Ovary (tissue), 9 donors: ENCODE data around the gene PRR5. TPM values are rescaled to one million over a fixed set of nuclear protein-coding genes. Genes with fewer than 3 reads are reported as not detected.
"Not testable (repeated sequence)": the region's sequence is repeated elsewhere in the genome, so short reads cannot be mapped to it uniquely, and the experiment has no call there.

Source experiments
- DNase-seq, 5 donors: peaks; one replicate each; pipeline ENCODE4 v3.0.0-alpha.2; 2019 to 2020
- H3K27ac ChIP-seq, 2 donors: fragments of 200-600 bp; one replicate each; pipeline versions ENCODE4 v1.5.1 to v1.8.0; 2019 to 2022
- H3K27me3 ChIP-seq: fragments of 200-600 bp; one replicate; pipeline ENCODE4 v1.8.0; 2022
- H3K36me3 ChIP-seq: fragments of 200-600 bp; sonication (generic); one replicate; pipeline ENCODE4 v1.5.1; 2019
- H3K4me1 ChIP-seq: one replicate; pipeline ENCODE4 v1.8.1; 2013; ENCODE audit warnings: mild to moderate bottlenecking, moderate library complexity; ENCODE audit not compliant: insufficient read depth
- H3K4me3 ChIP-seq: fragments of 200-600 bp; sonication (generic); one replicate; pipeline ENCODE4 v1.5.1; 2017
- H3K9me3 ChIP-seq, 2 donors: fragments of 200-600 bp in 1 of 2; sonication (generic) in 1 of 2; one replicate each; pipeline versions ENCODE4 v1.5.1 to v1.8.1; 2013 to 2019; ENCODE audit warnings: mild to moderate bottlenecking in 1 of 2, moderate library complexity in 1 of 2
- EP300 ChIP-seq: sonication (generic); formaldehyde crosslinking; IDR thresholded peaks from one replicate; pipeline ENCODE4 v1.6.1; 2017; ENCODE audit warnings: antibody characterized with exemption
- POLR2A ChIP-seq: fragments of 450-650 bp; IDR thresholded peaks from one replicate; pipeline ENCODE4 v1.6.1; 2017; ENCODE audit warnings: antibody characterized with exemption, mild to moderate bottlenecking, moderate library complexity
- WGBS, 3 donors: extraction: QIAGEN DNeasy Blood & Tissue Kit in 1 of 3; methylation state at CpG; one replicate each; pipeline versions ENCODE4 v1.1.5 to v1.1.7; 2013 to 2017; 5-methylcytosine and 5-hydroxymethylcytosine counted together
- intact Hi-C, 4 donors: fragments of 100-400 bp; cut with DNase I; formaldehyde crosslinking; loops; one replicate each; pipeline versions ENCODE4 v1.11.0 to v1.15.1; 2022 to 2023
- polyA plus RNA-seq, 2 donors: library from polyadenylated mRNA; stranded (reverse); fragments of 200-250 nt in 1 of 2; fragments of 350-450 nt in 1 of 2; fragmentation: Illumina TruSeq in 1 of 2; extraction: RNeasy Lipid Tissue Mini Kit (QIAGEN cat#74804) in 1 of 2; gene quantifications; one replicate each; pipeline ENCODE4 v1.2.3, GENCODE V29; 2013 to 2014
- total RNA-seq, 7 donors: library from RNA; depleted of rRNA in 2 of 7; stranded (reverse); fragments of >200 nt in 2 of 7; fragmentation: NEBNext Ultra II Directional in 3 of 7; extraction: Animal tissue kit (Norgen Biotek cat#: 25700) in 3 of 7; gene quantifications; one replicate each; pipeline versions ENCODE4 v1.1.0 to v1.2.4, GENCODE V29; 2016 to 2023
- TF ChIP-seq, protein P1 (sequence below), 3 donors: fragments of 450-650 bp in 2 of 3; fragments of 200-600 bp in 1 of 3; IDR thresholded peaks; one replicate each; pipeline versions ENCODE4 v1.5.1 to v1.8.0; 2016 to 2022; ENCODE audit warnings: antibody characterized with exemption in 3 of 3, mild to moderate bottlenecking in 1 of 3
- donor health status: DM: no; HTN: no; CAD: no; lungs with moderate emphysema.
- donor health status: DM: no; HTN: no; CAD: no.
- donor health status: Bipolar disorder and iron deficiency.
- donor health status: DM: yes; HTN: yes; CAD: no.
- donor health status: DM: no; HTN: no; CAD: no.
- donor health status: DM: yes; HTN: yes; CAD: no.

The PRR5 gene
- total and polyA plus RNA-seq, 9 donors = 4.0 to 21.1 (median 16.8) TPM

DNA sequence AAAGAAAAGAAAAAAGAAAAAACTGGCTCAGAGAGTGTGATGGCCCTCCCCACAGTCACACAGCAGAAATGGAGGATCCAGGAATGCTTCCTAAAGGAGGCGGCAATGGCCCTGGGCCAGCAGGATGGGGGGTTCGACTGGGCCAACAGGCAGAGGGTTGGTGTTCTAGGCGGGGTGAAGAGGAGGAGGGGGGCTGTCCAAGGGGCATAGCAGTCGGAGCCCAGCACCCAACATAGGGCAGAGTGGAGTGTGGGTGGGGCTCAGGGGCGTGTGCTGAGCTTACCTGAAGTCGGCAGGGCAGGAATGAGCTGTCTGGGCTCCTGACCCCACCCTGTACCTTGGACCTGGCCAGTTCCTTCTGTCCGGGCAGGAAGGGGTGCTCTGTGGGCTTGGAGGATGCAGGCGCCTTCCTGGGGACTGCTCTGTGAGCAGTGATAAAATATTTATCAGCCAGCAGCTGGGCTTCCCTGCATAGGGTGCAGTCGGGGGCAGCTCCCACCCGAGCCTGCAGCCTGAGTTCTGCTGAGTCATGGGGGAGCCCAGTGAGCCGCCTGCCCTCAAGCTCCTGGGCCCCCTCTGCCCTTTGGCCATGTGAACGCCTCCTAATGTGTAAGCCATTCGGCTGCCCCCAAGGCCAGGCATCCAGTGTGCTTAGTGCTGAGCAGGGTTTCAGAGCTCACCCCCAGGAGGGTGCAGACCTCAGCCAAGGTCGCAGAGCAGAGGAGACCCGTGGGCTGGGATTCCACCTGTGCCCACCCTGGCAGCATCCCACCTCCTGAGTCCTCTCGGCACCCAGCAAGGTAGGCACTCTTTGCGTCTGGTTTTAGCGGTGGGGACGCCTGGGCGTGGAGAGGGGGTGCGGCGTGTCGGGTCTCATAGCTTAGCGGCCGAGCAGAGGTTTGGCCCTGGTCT lies 25.3 kb upstream of the PRR5 start:
- Histone ChIP-seq H3K4me1 (peaks cover 9% of the 10 kb centered on the region), H3K27me3 (no peaks in the 10 kb centered on the region), H3K9me3 (no peaks in the 10 kb centered on the region), H3K4me3 (no peak overlapping the region), H3K27ac (no peak overlapping the region), H3K36me3 (no peaks in the 10 kb centered on the region)
- 25 to 39% (median 32%) methylated on average over 17 to 25 of the region's 25 CpGs for WGBS, 3 donors
- no peak for DNase-seq
- TF ChIP-seq, protein P1, sequence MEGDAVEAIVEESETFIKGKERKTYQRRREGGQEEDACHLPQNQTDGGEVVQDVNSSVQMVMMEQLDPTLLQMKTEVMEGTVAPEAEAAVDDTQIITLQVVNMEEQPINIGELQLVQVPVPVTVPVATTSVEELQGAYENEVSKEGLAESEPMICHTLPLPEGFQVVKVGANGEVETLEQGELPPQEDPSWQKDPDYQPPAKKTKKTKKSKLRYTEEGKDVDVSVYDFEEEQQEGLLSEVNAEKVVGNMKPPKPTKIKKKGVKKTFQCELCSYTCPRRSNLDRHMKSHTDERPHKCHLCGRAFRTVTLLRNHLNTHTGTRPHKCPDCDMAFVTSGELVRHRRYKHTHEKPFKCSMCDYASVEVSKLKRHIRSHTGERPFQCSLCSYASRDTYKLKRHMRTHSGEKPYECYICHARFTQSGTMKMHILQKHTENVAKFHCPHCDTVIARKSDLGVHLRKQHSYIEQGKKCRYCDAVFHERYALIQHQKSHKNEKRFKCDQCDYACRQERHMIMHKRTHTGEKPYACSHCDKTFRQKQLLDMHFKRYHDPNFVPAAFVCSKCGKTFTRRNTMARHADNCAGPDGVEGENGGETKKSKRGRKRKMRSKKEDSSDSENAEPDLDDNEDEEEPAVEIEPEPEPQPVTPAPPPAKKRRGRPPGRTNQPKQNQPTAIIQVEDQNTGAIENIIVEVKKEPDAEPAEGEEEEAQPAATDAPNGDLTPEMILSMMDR (IDR thresholded peaks at IDR 0.05) = no peak
- no peak for TF ChIP-seq POLR2A
- TF ChIP-seq EP300 = no peak
- intact Hi-C loops = no loop called here

DNA sequence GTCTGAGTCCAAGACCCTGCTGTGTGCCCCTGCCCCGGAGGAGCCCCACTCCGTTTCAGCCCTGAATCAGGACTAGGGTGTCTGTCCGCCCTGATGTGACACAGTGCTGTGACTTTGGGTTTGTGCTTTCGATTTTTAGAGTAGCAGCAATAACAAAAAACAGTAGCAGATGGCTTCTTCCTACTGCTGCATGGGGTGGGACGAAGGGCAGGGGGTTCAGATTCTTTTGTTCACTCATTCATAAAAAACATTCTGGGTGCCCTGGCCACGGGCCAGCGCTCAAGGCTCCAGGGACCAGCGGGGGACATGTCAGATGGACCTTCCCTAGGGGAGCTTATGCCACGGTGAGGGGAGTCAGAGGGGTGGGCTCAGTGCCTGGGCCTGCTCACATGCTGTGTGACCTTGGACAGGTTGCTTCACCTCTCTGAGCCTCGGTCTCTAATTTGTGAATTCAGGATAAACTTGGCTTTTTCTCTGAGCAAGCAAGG lies 24.6 kb upstream of the PRR5 start:
- H3K4me3 ChIP-seq = no peak overlapping the region
- H3K9me3 ChIP-seq = no peaks in the 10 kb centered on the region
- no peak for TF ChIP-seq EP300
- TF ChIP-seq POLR2A = no peak
- TF ChIP-seq, protein P1 (IDR thresholded peaks at IDR 0.05) = no peak
- H3K27me3 ChIP-seq = no peaks in the 10 kb centered on the region
- peaks cover 11% of the 10 kb centered on the region for H3K4me1 ChIP-seq
- no peaks in the 10 kb centered on the region for H3K36me3 ChIP-seq
- no peak for DNase-seq
- 49 to 64% (median 54%) methylated on average over 10 of the region's 10 CpGs for WGBS, 3 donors
- intact Hi-C loops = no loop called here
- no peak overlapping the region for H3K27ac ChIP-seq

DNA sequence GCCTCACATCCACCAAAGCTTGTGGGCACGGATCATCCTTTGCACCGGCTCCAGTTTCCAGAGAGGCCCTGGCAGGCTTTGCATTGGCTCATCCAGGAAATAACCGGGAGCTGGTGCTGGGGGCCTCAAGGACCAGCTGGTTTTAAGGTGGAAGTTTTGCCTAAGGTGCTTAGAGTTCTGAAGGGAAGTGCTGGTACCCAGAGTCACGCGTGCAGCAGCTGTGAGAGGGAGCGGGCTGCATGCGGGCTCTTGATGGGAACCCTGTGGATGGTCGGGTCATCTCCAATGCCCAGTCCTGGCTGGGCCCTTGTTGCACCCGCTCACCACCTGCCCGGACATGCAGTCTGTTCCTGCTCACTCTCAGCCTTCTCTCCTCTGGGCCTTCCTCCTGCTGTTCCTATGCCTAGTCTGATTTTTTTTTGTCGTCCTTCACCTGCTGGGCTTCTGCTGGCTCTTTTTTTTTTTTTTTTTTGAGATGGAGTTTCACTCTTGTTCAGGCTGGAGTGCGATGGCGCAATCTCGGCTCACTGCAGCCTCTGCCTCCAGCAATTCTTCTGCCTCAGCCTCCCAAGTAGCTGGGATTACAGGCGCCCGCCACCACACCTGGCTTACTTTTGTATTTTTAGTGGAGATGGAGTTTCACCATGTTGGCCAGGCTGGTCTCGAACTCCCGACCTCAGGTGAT lies 24.0 kb upstream of the PRR5 start:
- H3K36me3 ChIP-seq = no peaks in the 10 kb centered on the region
- no peaks in the 10 kb centered on the region for H3K9me3 ChIP-seq
- intact Hi-C loops = no loop called here
- peaks cover 11% of the 10 kb centered on the region for H3K4me1 ChIP-seq
- no peak overlapping the region for H3K27ac ChIP-seq
- 79 to 85% (median 85%) methylated on average over 18 of the region's 18 CpGs for WGBS, 3 donors
- DNase-seq = no peak
- H3K4me3 ChIP-seq = no peak overlapping the region
- no peaks in the 10 kb centered on the region for H3K27me3 ChIP-seq
- TF ChIP-seq, protein P1 (IDR thresholded peaks at IDR 0.05) = no peak
- TF ChIP-seq POLR2A (no peak), EP300 (no peak)

DNA sequence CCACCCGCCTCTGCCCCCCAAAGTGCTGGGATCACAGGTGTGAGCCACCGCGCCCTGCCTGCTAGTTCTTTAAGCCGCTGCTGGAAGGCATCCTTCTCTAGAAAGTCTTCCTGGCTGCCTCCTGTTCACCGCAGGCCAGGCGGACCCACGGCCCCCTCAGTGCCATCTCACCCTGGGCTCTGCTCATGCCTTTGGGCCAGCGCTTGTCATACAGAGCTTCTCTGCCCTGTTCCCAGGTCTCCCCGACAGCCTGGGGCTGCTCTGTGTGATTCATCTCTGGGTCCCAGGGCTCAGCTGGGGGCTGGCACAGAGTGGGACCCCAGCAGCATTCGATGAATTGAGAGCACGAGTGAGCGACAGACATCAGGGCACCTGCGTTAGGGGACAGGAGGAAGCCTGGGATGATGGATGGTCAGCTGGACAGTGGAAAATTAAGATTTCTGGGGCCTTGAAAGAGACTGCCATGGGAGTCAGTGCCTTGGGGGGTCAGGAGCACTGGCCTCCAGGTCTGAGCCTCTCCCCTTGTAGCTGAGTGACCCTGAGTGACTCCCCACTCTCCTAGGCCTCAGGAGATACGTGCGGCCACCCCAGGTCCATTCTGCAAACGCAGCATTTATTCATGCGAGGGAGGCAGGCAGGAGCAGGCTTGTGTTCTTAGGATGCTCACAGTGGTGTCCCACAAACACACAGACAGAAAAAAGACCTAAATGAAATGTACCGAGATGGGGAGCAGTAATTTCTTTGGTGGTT lies 23.3 kb upstream of the PRR5 start:
- intact Hi-C loops = no loop called here
- TF ChIP-seq, protein P1 (IDR thresholded peaks at IDR 0.05) = no peak
- TF ChIP-seq POLR2A = no peak
- no peak for TF ChIP-seq EP300
- 82 to 94% (median 85%) methylated on average over 18 of the region's 18 CpGs for WGBS, 3 donors

DNA sequence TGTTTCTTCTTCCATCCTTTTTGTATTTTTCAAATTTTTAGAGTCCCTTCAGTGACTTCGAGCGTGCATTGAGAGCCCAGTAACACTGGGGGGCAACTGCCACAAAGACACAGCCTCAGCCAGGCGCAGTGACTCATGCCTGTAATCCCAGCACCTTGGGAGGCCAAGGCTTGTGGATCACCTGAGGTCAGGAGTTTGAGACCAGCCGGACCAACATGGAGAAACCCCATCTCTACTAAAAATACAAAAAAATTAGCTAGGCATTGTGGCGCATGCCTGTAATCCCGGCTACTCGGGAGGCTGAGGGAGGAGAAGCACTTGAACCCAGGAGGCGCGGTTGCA lies 22.7 kb upstream of the PRR5 start:
- H3K4me3 ChIP-seq, intact Hi-C loops, H3K9me3 ChIP-seq, H3K36me3 ChIP-seq, DNase-seq, H3K27me3 ChIP-seq, H3K27ac ChIP-seq: not testable (repeated sequence)
- WGBS, 3 donors = 94 to 96% (median 96%) methylated on average over 9 of the region's 9 CpGs
- H3K4me1 ChIP-seq = peaks cover 11% of the 10 kb centered on the region

More for the DNA sequence above, 23.3 kb upstream of the PRR5 start:
- Histone ChIP-seq H3K9me3 (no peaks in the 10 kb centered on the region), H3K27ac (no peak overlapping the region), H3K4me1 (peaks cover 11% of the 10 kb centered on the region), H3K27me3 (no peaks in the 10 kb centered on the region), H3K36me3 (no peaks in the 10 kb centered on the region), H3K4me3 (no peak overlapping the region)
- no peak for DNase-seq
